Vagina (tissue), 2 donors: ENCODE data around the gene PDK1.

Source experiments
- POLR2A ChIP-seq, 2 donors: fragments of 450-650 bp; IDR thresholded peaks; one replicate each; pipeline ENCODE4 v1.6.1; 2017; ENCODE audit warnings: antibody characterized with exemption in 2 of 2, mild to moderate bottlenecking in 2 of 2, moderate library complexity in 2 of 2
- TF ChIP-seq, protein P1 (sequence below), 3 experiments: fragments of 450-650 bp in 2 of 3; fragments of 200-600 bp in 1 of 3; sonication (generic) in 1 of 3; IDR thresholded peaks; one replicate each; pipeline ENCODE4 v1.5.1; 2017 to 2019; ENCODE audit warnings: antibody characterized with exemption in 3 of 3, mild to moderate bottlenecking in 2 of 3, moderate library complexity in 2 of 3

- TF ChIP-seq, protein P1, sequence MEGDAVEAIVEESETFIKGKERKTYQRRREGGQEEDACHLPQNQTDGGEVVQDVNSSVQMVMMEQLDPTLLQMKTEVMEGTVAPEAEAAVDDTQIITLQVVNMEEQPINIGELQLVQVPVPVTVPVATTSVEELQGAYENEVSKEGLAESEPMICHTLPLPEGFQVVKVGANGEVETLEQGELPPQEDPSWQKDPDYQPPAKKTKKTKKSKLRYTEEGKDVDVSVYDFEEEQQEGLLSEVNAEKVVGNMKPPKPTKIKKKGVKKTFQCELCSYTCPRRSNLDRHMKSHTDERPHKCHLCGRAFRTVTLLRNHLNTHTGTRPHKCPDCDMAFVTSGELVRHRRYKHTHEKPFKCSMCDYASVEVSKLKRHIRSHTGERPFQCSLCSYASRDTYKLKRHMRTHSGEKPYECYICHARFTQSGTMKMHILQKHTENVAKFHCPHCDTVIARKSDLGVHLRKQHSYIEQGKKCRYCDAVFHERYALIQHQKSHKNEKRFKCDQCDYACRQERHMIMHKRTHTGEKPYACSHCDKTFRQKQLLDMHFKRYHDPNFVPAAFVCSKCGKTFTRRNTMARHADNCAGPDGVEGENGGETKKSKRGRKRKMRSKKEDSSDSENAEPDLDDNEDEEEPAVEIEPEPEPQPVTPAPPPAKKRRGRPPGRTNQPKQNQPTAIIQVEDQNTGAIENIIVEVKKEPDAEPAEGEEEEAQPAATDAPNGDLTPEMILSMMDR (IDR thresholded peaks at IDR 0.05), result no peak
- TF ChIP-seq POLR2A (IDR thresholded peaks at IDR 0.05), result no peak
These were observed 59.0 kb downstream of the PDK1 start for GRCh38 chr2:172614932-172615331.
